HG03571 (cell line): ENCODE data around the gene UCN2.
"Not testable (repeated sequence)": the region's sequence is repeated elsewhere in the genome, so short reads cannot be mapped to it uniquely, and the experiment has no call there.

Experiments used
- ATAC-seq: cut with Tn5 transposase; IDR thresholded peaks from one replicate; pipeline ENCODE4 v1.9.1; 2021; ENCODE audit not compliant: unreplicated experiment

UCN2 gene

GRCh38 chr3:48564022-48564421, 441 bp upstream of the UCN2 start:
- ATAC-seq: no peak

- no peak for ATAC-seq
These were observed 1.1 kb downstream of the UCN2 start for GRCh38 chr3:48562367-48563095.

GRCh38 chr3:48561045-48561736, 2.4 kb downstream of the UCN2 start:
- no peak for ATAC-seq

GRCh38 chr3:48560648-48561018, 2.9 kb downstream of the UCN2 start:
- ATAC-seq: no peak

GRCh38 chr3:48558493-48559134, 5.0 kb downstream of the UCN2 start:
- no peak for ATAC-seq

GRCh38 chr3:48556796-48557626, 6.6 kb downstream of the UCN2 start, which contains the start of gene PFKFB4:
TSS of gene PFKFB4 (minus strand) at chr3:48556803. CDS start at chr3:48556777, 26 bp downstream.
- peak; percentile 81 for ATAC-seq

GRCh38 chr3:48555949-48556795, 7.4 kb downstream of the UCN2 start:
- ATAC-seq: no peak

GRCh38 chr3:48555231-48555948, 8.2 kb downstream of the UCN2 start:
- ATAC-seq: no peak

- no peak for ATAC-seq
These were observed 9.4 kb downstream of the UCN2 start for GRCh38 chr3:48553886-48554845.

GRCh38 chr3:48553361-48553760, 10.2 kb downstream of the UCN2 start:
- no peak for ATAC-seq

GRCh38 chr3:48552111-48552951, 11.2 kb downstream of the UCN2 start:
- no peak for ATAC-seq

- ATAC-seq: not testable (repeated sequence)
These were observed 11.9 kb downstream of the UCN2 start for GRCh38 chr3:48551651-48552050.

GRCh38 chr3:48548729-48549705, 14.6 kb downstream of the UCN2 start:
- ATAC-seq: no peak

GRCh38 chr3:48548126-48548525, 15.5 kb downstream of the UCN2 start:
- ATAC-seq: no peak

GRCh38 chr3:48546203-48546829, 17.3 kb downstream of the UCN2 start:
- no peak for ATAC-seq

GRCh38 chr3:48544141-48544540, 19.4 kb downstream of the UCN2 start:
- no peak for ATAC-seq
